Skin epidermis (tissue), 12 donors: ENCODE measurements around the gene PRICKLE2.
A peak's percentile ranks its signal among the peaks of the same experiment; 100 is the strongest.

Source experiments
- H3K27ac ChIP-seq, 21 experiments: fragments of 200-600 bp; sonication (generic) in 11 of 21; one replicate each; pipeline ENCODE4 v1.5.0; 2020; ENCODE audit warnings: mild to moderate bottlenecking in 3 of 21, inconsistent platforms in 2 of 21, moderate library complexity in 2 of 21
- H3K4me3 ChIP-seq, 7 experiments: fragments of 200-600 bp; sonication (generic) in 2 of 7; one replicate each; pipeline ENCODE4 v1.5.0; 2020; ENCODE audit warnings: inconsistent platforms in 2 of 7, mild to moderate bottlenecking in 2 of 7, moderate library complexity in 1 of 7

The PRICKLE2 gene

GRCh38 chr3:64255741-64256340 lies 30.6 kb upstream of the PRICKLE2 start:
- Histone ChIP-seq H3K4me3 (no peak overlapping the region), H3K27ac (no peak overlapping the region)

GRCh38 chr3:64254443-64254842 lies 29.2 kb upstream of the PRICKLE2 start:
- Histone ChIP-seq H3K4me3 (no peak overlapping the region), H3K27ac (no peak overlapping the region)

- H3K4me3 ChIP-seq: no peak overlapping the region
- H3K27ac ChIP-seq: no peak overlapping the region
Measured at GRCh38 chr3:64253689-64254088, 28.4 kb upstream of the PRICKLE2 start.

GRCh38 chr3:64251019-64251418 lies 25.8 kb upstream of the PRICKLE2 start:
- no peak overlapping the region for H3K27ac ChIP-seq

GRCh38 chr3:64247991-64248646 lies 22.9 kb upstream of the PRICKLE2 start:
- H3K27ac ChIP-seq: no peak overlapping the region
- no peak overlapping the region for H3K4me3 ChIP-seq

More at GRCh38 chr3:64251019-64251418, 25.8 kb upstream of the PRICKLE2 start:
- no peak overlapping the region for H3K4me3 ChIP-seq

- Histone ChIP-seq H3K4me3 (no peak overlapping the region), H3K27ac (no peak overlapping the region)
Measured at GRCh38 chr3:64244011-64244942, 19.0 kb upstream of the PRICKLE2 start.

GRCh38 chr3:64242435-64242834 lies 17.2 kb upstream of the PRICKLE2 start:
- Histone ChIP-seq H3K27ac (no peak overlapping the region), H3K4me3 (no peak overlapping the region)

GRCh38 chr3:64240959-64241358 lies 15.7 kb upstream of the PRICKLE2 start:
- Histone ChIP-seq H3K4me3 (no peak overlapping the region), H3K27ac (no peak overlapping the region)

GRCh38 chr3:64240396-64240795 lies 15.1 kb upstream of the PRICKLE2 start:
- no peak overlapping the region for H3K27ac ChIP-seq

GRCh38 chr3:64239841-64240240 lies 14.6 kb upstream of the PRICKLE2 start:
- H3K27ac ChIP-seq: no peak overlapping the region

More at GRCh38 chr3:64240396-64240795, 15.1 kb upstream of the PRICKLE2 start:
- H3K4me3 ChIP-seq: no peak overlapping the region

GRCh38 chr3:64238971-64239667 lies 13.9 kb upstream of the PRICKLE2 start:
- Histone ChIP-seq H3K27ac (peak overlapping the region in 8 of 21 experiments; percentile 16 to 70 (median 44)), H3K4me3 (no peak overlapping the region)

More at GRCh38 chr3:64239841-64240240, 14.6 kb upstream of the PRICKLE2 start:
- no peak overlapping the region for H3K4me3 ChIP-seq

GRCh38 chr3:64237083-64237482 lies 11.8 kb upstream of the PRICKLE2 start:
- Histone ChIP-seq H3K27ac (no peak overlapping the region), H3K4me3 (no peak overlapping the region)

- no peak overlapping the region for H3K4me3 ChIP-seq
- no peak overlapping the region for H3K27ac ChIP-seq
Measured at GRCh38 chr3:64235605-64236004, 10.3 kb upstream of the PRICKLE2 start.

GRCh38 chr3:64234571-64234970 lies 9.3 kb upstream of the PRICKLE2 start:
- Histone ChIP-seq H3K27ac (no peak overlapping the region), H3K4me3 (no peak overlapping the region)

GRCh38 chr3:64232821-64233220 lies 7.6 kb upstream of the PRICKLE2 start:
- Histone ChIP-seq H3K4me3 (no peak overlapping the region), H3K27ac (no peak overlapping the region)

- no peak overlapping the region for H3K27ac ChIP-seq
Measured at GRCh38 chr3:64229903-64230302, 4.6 kb upstream of the PRICKLE2 start.

GRCh38 chr3:64228110-64228509 lies 2.8 kb upstream of the PRICKLE2 start:
- Histone ChIP-seq H3K4me3 (no peak overlapping the region), H3K27ac (no peak overlapping the region)

More at GRCh38 chr3:64229903-64230302, 4.6 kb upstream of the PRICKLE2 start:
- no peak overlapping the region for H3K4me3 ChIP-seq

GRCh38 chr3:64226730-64227129 lies 1.5 kb upstream of the PRICKLE2 start:
- Histone ChIP-seq H3K27ac (no peak overlapping the region), H3K4me3 (no peak overlapping the region)

GRCh38 chr3:64225695-64226499 lies 631 bp upstream of the PRICKLE2 start:
- Histone ChIP-seq H3K4me3 (peak overlapping the region in 3 of 7 experiments; percentile 7 to 24 (median 11)), H3K27ac (peak overlapping the region in 14 of 21 experiments; percentile 52 to 90 (median 76))
